AG10803 (cell line): Measurements from ENCODE around the gene CCNYL1.
"Not testable (repeated sequence)": the region's sequence is repeated elsewhere in the genome, so short reads cannot be mapped to it uniquely, and the experiment has no call there.

Source experiments
- DNase-seq: peaks from one replicate; pipeline ENCODE4 v3.0.0; 2010; ENCODE audit warnings: low read depth
- H3K4me3 ChIP-seq: 2 replicates; pipeline ENCODE4 v1.5.1; 2011; ENCODE audit warnings: mild to moderate bottlenecking, low read length, control low read depth
- CTCF ChIP-seq: conservative IDR thresholded peaks from 2 replicates; pipeline ENCODE4 v1.5.1; 2011; ENCODE audit warnings: mild to moderate bottlenecking, low read length, control low read depth, inconsistent platforms

The CCNYL1 gene

GRCh38 chr2:207688597-207688996 is 22.8 kb upstream of the CCNYL1 start:
- no peak for DNase-seq
- no peak for TF ChIP-seq CTCF
- H3K4me3 ChIP-seq = no peak overlapping the region

- H3K4me3 ChIP-seq, DNase-seq: not testable (repeated sequence)
Observed at GRCh38 chr2:207690845-207691461, 20.5 kb upstream of the CCNYL1 start.

GRCh38 chr2:207692206-207693065 is 19.0 kb upstream of the CCNYL1 start:
- TF ChIP-seq CTCF = peak; percentile 39

GRCh38 chr2:207693641-207694249 is 17.7 kb upstream of the CCNYL1 start:
- DNase-seq = no peak
- TF ChIP-seq CTCF = no peak
- H3K4me3 ChIP-seq = no peak overlapping the region

More at GRCh38 chr2:207692206-207693065, 19.0 kb upstream of the CCNYL1 start:
- H3K4me3 ChIP-seq = no peak overlapping the region
- DNase-seq = peak; percentile 24

- DNase-seq = peak; percentile 33
Observed at GRCh38 chr2:207694811-207695281, 16.6 kb upstream of the CCNYL1 start.

GRCh38 chr2:207695293-207695692 is 16.1 kb upstream of the CCNYL1 start:
- TF ChIP-seq CTCF = no peak
- no peak for DNase-seq

More at GRCh38 chr2:207694811-207695281, 16.6 kb upstream of the CCNYL1 start:
- H3K4me3 ChIP-seq = no peak overlapping the region
- TF ChIP-seq CTCF = no peak

GRCh38 chr2:207696911-207697310 is 14.5 kb upstream of the CCNYL1 start:
- not testable (repeated sequence) for DNase-seq, H3K4me3 ChIP-seq

More at GRCh38 chr2:207695293-207695692, 16.1 kb upstream of the CCNYL1 start:
- no peak overlapping the region for H3K4me3 ChIP-seq
